GM12801 (cell line): Measurements from ENCODE around the gene FXN.
A peak's percentile ranks its signal among the peaks of the same experiment; 100 is the strongest.

ENCODE experiments used
- TF ChIP-seq, protein P1 (sequence below): IDR thresholded peaks from one replicate; pipeline ENCODE4 v1.5.1; 2011; ENCODE audit warnings: control low read depth; ENCODE audit not compliant: insufficient read length; ENCODE audit errors: extremely low read depth

The FXN gene

DNA sequence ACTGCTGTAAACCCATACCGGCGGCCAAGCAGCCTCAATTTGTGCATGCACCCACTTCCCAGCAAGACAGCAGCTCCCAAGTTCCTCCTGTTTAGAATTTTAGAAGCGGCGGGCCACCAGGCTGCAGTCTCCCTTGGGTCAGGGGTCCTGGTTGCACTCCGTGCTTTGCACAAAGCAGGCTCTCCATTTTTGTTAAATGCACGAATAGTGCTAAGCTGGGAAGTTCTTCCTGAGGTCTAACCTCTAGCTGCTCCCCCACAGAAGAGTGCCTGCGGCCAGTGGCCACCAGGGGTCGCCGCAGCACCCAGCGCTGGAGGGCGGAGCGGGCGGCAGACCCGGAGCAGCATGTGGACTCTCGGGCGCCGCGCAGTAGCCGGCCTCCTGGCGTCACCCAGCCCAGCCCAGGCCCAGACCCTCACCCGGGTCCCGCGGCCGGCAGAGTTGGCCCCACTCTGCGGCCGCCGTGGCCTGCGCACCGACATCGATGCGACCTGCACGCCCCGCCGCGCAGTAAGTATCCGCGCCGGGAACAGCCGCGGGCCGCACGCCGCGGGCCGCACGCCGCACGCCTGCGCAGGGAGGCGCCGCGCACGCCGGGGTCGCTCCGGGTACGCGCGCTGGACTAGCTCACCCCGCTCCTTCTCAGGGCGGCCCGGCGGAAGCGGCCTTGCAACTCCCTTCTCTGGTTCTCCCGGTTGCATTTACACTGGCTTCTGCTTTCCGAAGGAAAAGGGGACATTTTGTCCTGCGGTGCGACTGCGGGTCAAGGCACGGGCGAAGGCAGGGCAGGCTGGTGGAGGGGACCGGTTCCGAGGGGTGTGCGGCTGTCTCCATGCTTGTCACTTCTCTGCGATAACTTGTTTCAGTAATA, at the start of gene FXN:
Gene FXN, plus strand, starts transcription at position 315 of the 871 bp plus-strand sequence. Its CDS starts 31 bp downstream, at position 346.
- TF ChIP-seq, protein P1, sequence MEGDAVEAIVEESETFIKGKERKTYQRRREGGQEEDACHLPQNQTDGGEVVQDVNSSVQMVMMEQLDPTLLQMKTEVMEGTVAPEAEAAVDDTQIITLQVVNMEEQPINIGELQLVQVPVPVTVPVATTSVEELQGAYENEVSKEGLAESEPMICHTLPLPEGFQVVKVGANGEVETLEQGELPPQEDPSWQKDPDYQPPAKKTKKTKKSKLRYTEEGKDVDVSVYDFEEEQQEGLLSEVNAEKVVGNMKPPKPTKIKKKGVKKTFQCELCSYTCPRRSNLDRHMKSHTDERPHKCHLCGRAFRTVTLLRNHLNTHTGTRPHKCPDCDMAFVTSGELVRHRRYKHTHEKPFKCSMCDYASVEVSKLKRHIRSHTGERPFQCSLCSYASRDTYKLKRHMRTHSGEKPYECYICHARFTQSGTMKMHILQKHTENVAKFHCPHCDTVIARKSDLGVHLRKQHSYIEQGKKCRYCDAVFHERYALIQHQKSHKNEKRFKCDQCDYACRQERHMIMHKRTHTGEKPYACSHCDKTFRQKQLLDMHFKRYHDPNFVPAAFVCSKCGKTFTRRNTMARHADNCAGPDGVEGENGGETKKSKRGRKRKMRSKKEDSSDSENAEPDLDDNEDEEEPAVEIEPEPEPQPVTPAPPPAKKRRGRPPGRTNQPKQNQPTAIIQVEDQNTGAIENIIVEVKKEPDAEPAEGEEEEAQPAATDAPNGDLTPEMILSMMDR, result peak; percentile 44

GRCh38 chr9:68991457-68991856, 44.1 kb upstream of the FXN start:
- TF ChIP-seq, protein P1, result no peak

- TF ChIP-seq, protein P1, result no peak
These were observed 39.8 kb upstream of the FXN start for GRCh38 chr9:68995776-68996175.

DNA sequence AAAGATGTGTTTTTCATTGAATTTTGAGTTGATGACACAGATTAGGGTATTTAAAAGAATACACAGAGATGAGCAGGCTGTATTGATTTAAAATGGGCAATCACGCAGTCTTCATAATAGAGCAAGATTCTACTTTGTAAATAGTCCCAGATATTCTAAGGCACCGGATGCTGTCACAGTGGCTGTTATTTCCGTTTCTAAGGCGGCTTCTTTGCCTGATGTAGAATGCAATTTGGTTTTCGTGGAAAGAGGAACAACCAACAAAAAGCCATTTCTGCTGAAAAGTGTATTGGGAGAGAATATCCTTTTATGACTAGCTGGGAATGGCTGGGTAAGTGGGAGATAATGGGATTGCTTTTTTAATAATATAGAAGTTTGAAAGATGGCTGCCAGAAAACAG, 39.1 kb upstream of the FXN start:
- TF ChIP-seq, protein P1, result no peak

DNA sequence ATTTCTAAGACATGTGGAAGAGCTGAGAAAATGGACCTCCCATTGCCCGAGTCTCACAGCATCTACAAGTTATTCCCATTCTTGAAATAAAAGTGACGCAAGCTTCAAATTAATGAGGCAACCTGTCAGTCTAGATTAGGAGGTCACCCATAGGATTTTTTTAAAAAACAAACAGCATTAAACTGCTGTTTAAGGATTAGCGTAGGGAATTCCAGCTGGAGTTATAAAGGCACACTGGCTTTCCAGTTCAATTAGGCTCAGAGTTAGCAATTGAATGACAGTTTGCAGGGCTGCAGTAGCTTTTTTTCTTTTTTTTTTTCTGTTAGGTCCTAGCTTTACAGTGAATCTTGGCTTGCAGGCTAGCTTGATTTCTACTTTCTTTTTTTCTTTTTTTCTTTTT, 37.9 kb upstream of the FXN start:
- TF ChIP-seq, protein P1, result no peak

GRCh38 chr9:68998385-68998784, 37.2 kb upstream of the FXN start:
- TF ChIP-seq, protein P1, result no peak

DNA sequence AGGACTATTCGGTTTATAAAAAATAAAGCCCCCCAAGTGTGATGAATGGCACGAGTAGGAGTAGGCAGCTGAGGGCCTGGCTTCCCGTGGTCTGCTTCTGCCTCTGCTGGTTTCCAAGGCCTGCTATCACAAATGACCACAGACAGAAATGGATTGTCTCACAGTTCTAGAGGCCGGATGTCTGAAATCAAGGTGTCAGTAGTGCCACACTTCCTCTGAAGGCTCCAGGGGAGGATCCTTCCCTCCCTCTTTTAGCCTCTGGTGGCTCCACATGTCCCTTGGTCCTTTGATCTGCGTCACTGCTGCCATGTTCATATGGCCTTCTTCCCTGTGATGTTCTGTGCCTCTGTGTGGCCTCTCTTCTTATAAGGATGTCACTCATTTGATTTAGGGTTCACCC, 36.7 kb upstream of the FXN start:
- TF ChIP-seq, protein P1, result no peak
